ENCODE data around the gene CXCL5. TPM values are rescaled to one million over a fixed set of nuclear protein-coding genes. Genes with fewer than 3 reads are reported as not detected.

CXCL5 gene
- total RNA-seq, 1 donor: 2.2 TPM

DNA sequence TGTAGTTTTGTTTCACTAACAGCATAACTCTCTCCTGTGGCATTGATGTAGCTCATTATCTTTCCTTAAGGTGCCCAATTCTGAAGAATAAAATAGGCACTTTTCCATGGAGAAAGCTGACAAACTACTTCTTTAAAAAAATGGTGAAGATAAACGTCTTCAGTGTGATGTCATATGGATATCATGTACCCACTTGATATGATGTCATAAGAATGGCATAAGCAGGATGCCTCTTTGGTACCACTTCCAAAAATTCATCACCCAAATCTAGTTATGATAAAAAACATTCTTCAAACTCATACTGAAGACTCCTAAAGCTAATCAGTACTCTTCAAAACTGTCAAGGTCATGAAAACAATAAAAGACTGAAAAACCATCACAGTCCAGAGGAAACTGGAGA lies 42.9 kb upstream of the CXCL5 start:
- H3K4me3 ChIP-seq (ENCODE audit: low read depth, low read length): no peak overlapping the region
- TF ChIP-seq, protein P1, sequence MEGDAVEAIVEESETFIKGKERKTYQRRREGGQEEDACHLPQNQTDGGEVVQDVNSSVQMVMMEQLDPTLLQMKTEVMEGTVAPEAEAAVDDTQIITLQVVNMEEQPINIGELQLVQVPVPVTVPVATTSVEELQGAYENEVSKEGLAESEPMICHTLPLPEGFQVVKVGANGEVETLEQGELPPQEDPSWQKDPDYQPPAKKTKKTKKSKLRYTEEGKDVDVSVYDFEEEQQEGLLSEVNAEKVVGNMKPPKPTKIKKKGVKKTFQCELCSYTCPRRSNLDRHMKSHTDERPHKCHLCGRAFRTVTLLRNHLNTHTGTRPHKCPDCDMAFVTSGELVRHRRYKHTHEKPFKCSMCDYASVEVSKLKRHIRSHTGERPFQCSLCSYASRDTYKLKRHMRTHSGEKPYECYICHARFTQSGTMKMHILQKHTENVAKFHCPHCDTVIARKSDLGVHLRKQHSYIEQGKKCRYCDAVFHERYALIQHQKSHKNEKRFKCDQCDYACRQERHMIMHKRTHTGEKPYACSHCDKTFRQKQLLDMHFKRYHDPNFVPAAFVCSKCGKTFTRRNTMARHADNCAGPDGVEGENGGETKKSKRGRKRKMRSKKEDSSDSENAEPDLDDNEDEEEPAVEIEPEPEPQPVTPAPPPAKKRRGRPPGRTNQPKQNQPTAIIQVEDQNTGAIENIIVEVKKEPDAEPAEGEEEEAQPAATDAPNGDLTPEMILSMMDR (IDR thresholded peaks at IDR 0.05; ENCODE audit: insufficient read depth, low read depth, low read length): no peak
- no peak for DNase-seq (ENCODE audit: low read depth)

DNA sequence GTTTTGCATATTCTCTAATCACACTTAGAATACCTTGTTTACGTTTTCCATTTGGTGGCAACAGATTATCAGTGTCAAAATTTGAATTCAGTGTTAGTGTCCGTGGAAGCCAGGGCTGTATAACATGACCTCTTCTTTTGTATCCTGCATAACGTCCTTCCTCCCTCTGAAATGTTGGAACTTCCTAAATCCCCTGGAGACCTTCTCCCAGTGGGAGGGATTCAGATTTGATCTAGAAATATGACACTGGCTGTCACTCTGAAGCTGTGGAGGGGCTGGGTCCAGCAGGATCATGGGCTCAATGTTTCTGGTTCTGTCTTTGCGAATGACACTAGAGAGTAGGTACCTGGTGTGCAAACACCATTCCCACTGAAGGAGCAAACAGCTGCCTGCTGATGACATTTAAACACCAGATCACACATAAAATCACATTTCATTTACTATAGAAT lies 40.9 kb upstream of the CXCL5 start:
- DNase-seq (ENCODE audit: low read depth): no peak
- H3K4me3 ChIP-seq (ENCODE audit: low read depth, low read length): peak overlapping the region; percentile 85
- TF ChIP-seq, protein P1 (IDR thresholded peaks at IDR 0.05; ENCODE audit: insufficient read depth, low read depth, low read length): no peak

- peak; percentile 55 for DNase-seq (ENCODE audit: low read depth)
- peak within 1 kb of the TSS; percentile 85 for H3K4me3 ChIP-seq (ENCODE audit: low read depth, low read length)
- TF ChIP-seq, protein P1 (IDR thresholded peaks at IDR 0.05; ENCODE audit: insufficient read depth, low read depth, low read length): peak; percentile 25
Observed at GRCh38 chr4:74038425-74039314, 40.2 kb upstream of the CXCL5 start, which contains the start of gene CXCL3. CXCL3 (minus strand) TSS chr4:74038689; CDS start chr4:74038611, 78 bp downstream.

DNA sequence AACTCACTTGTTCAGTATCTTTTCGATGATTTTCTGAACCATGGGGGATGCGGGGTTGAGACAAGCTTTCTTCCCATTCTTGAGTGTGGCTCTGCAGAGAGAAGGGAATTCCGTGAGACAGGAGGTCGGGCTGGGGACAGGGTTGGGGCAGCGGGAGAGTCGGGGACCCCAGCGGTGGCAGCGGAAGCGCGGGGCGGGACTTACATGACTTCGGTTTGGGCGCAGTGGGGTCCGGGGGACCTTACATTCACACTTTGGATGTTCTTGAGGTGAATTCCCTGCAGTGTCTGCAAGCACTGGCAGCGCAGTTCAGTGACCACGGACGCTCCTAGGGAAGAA lies 39.6 kb upstream of the CXCL5 start:
- TF ChIP-seq, protein P1 (IDR thresholded peaks at IDR 0.05; ENCODE audit: insufficient read depth, low read depth, low read length): no peak
- DNase-seq (ENCODE audit: low read depth): no peak
- peak overlapping the region; percentile 85 for H3K4me3 ChIP-seq (ENCODE audit: low read depth, low read length)

- H3K4me3 ChIP-seq (ENCODE audit: low read depth, low read length): peak overlapping the region; percentile 85
- DNase-seq (ENCODE audit: low read depth): no peak
- TF ChIP-seq, protein P1 (IDR thresholded peaks at IDR 0.05; ENCODE audit: insufficient read depth, low read depth, low read length): no peak
Observed at GRCh38 chr4:74037076-74037955, 38.8 kb upstream of the CXCL5 start.

- no peak overlapping the region for H3K4me3 ChIP-seq (ENCODE audit: low read depth, low read length)
- TF ChIP-seq, protein P1 (IDR thresholded peaks at IDR 0.05; ENCODE audit: insufficient read depth, low read depth, low read length): no peak
- no peak for DNase-seq (ENCODE audit: low read depth)
Observed at GRCh38 chr4:74033739-74034138, 35.3 kb upstream of the CXCL5 start.
